Activated CD4-positive, alpha-beta memory T cell treated with anti-CD3 and anti-CD28 coated beads for 36 hours (primary cell): ENCODE data around the gene KLHL26. TPM values are rescaled to one million over a fixed set of nuclear protein-coding genes. Genes with fewer than 3 reads are reported as not detected.

Experiments
- CTCF ChIA-PET: fragments of 350-600 bp; sonication (Branson Sonifier 250); formaldehyde crosslinking; loops from one replicate; lab custom pipeline; 2021; ENCODE audit warnings: antibody characterized with exemption, inconsistent platforms; lab: Charles Lee
- POLR2A ChIA-PET: fragments of 350-600 bp; sonication (Branson Sonifier 250); formaldehyde crosslinking; loops from one replicate; lab custom pipeline; 2021; ENCODE audit warnings: antibody characterized with exemption; lab: Charles Lee
- DNase-seq: peaks from one replicate; pipeline ENCODE4 v3.0.0-alpha.2; 2020
- H3K27ac Mint-ChIP-seq: one replicate; pipeline ENCODE4 v1.8.0; 2021; ENCODE audit warnings: mixed read lengths
- H3K27me3 Mint-ChIP-seq: one replicate; pipeline ENCODE4 v1.8.0; 2021; ENCODE audit warnings: mixed read lengths
- H3K36me3 Mint-ChIP-seq: one replicate; pipeline ENCODE4 v1.8.0; 2021; ENCODE audit warnings: mixed read lengths
- H3K4me1 Mint-ChIP-seq: one replicate; pipeline ENCODE4 v1.8.0; 2021; ENCODE audit warnings: low read depth, mixed read lengths
- H3K4me3 Mint-ChIP-seq: one replicate; pipeline ENCODE4 v1.8.0; 2021; ENCODE audit warnings: mild to moderate bottlenecking, mixed read lengths
- H3K9me3 Mint-ChIP-seq: one replicate; pipeline ENCODE4 v1.8.0; 2021; ENCODE audit warnings: mixed read lengths
- intact Hi-C: fragments of 100-400 bp; cut with micrococcal nuclease; formaldehyde crosslinking; loops from one replicate; pipeline ENCODE4 v1.15.1; 2023
- total RNA-seq, 2 experiments: library from RNA; stranded (reverse); gene quantifications; one replicate each; pipeline ENCODE4 v1.2.3, GENCODE V29; 2021

KLHL26 gene
- total RNA-seq, 2 experiments from 2014 or later: 10.7 to 11.0 TPM

- Mint-ChIP-seq H3K4me3 (no peak overlapping the region), H3K36me3 (no peaks in the 10 kb centered on the region), H3K4me1 (no peaks in the 10 kb centered on the region), H3K27me3 (no peaks in the 10 kb centered on the region), H3K9me3 (no peaks in the 10 kb centered on the region), H3K27ac (no peak overlapping the region)
- CTCF ChIA-PET: no interaction called here
- intact Hi-C loops: no loop called here
- POLR2A ChIA-PET: no interaction called here
- no peak for DNase-seq
Observed at GRCh38 chr19:18710996-18711751, 74.3 kb downstream of the KLHL26 start.

DNA sequence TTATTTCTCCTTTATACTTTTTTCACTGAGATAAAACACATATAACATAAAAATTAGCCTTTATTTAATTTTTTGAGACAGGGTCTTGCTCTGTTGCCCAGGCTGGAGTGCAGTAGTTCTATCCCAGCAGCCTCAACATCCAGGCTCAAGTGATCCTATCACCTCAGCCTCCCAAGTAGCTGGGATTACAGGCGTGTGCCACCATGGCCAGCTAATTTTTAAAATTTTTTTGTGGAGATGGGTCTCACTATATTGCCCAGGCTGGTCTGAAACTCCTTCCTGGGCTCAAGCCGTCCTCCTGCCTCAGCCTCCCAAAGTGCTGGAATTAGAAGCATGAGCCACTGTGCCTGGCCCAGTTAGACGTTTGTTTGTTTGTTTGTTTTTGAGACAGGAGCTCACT lies 75.1 kb downstream of the KLHL26 start:
- no peak overlapping the region for H3K27ac Mint-ChIP-seq
- H3K9me3 Mint-ChIP-seq: no peaks in the 10 kb centered on the region
- H3K4me1 Mint-ChIP-seq: peaks cover 3% of the 10 kb centered on the region
- intact Hi-C loops: no loop called here
- DNase-seq: no peak
- no peaks in the 10 kb centered on the region for H3K36me3 Mint-ChIP-seq
- H3K4me3 Mint-ChIP-seq: no peak overlapping the region
- H3K27me3 Mint-ChIP-seq: no peaks in the 10 kb centered on the region
- ChIA-PET POLR2A (no interaction called here), CTCF (no interaction called here)

DNA sequence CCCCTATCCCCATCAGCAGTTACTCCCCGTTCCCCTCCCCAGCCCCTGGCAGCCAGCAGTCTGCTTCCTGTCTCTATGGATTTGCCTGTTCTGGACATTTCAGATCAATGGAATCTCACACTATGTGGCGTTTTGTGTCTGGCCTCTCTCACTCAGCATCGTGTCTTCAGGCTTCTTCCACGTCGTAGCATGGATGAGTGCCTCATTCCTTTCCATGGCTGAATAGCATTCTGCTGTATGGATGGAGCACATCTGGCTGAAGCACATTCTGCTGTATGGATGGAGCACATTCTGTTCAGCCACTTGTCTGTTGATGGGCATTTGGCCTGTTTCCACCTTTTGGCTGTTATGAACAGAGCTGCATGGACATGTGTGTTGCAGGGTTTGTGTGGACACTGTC lies 76.2 kb downstream of the KLHL26 start:
- Mint-ChIP-seq H3K9me3 (no peaks in the 10 kb centered on the region), H3K27ac (no peak overlapping the region), H3K4me3 (no peak overlapping the region), H3K4me1 (peaks cover 4% of the 10 kb centered on the region), H3K27me3 (no peaks in the 10 kb centered on the region), H3K36me3 (no peaks in the 10 kb centered on the region)
- POLR2A ChIA-PET: no interaction called here
- DNase-seq: no peak
- CTCF ChIA-PET: no interaction called here
- intact Hi-C loops: no loop called here

DNA sequence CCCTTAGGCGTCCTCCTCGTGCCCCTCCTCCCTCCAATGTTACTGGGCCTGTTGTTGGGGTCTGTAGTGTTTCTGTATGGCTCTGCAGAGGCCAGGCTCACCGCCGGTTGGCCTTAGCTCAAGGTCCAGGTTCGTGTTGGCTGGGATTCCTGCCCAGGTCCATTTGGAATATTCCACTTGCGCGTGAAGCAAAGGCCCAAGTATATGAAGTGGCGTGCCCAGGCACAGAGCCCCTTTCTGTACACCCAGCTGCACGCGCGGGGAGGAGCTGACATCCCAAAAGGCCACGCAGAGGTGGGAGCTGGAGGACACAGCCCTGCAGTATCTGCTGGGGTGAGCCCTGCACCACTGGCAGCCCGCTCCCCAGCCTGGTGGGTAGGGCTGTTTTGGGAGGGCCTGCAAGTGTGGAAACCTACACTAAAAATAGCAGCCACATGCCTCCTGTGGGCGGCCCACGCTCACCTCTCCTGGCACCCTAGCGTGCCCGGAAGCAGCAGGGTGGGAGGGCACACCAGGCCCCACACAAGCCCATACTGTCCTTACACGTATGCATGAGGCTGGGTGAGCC lies 76.8 kb downstream of the KLHL26 start:
- intact Hi-C loops: no loop called here
- Mint-ChIP-seq H3K9me3 (no peaks in the 10 kb centered on the region), H3K36me3 (no peaks in the 10 kb centered on the region), H3K4me1 (peaks cover 4% of the 10 kb centered on the region), H3K4me3 (no peak overlapping the region), H3K27me3 (no peaks in the 10 kb centered on the region), H3K27ac (no peak overlapping the region)
- ChIA-PET CTCF (interaction anchor here (0.7 kb wide), 1 partner anchor 120 kb away, joined by 4 read pairs; no protein-coding TSS in a partner anchor), POLR2A (no interaction called here)
- DNase-seq: no peak

DNA sequence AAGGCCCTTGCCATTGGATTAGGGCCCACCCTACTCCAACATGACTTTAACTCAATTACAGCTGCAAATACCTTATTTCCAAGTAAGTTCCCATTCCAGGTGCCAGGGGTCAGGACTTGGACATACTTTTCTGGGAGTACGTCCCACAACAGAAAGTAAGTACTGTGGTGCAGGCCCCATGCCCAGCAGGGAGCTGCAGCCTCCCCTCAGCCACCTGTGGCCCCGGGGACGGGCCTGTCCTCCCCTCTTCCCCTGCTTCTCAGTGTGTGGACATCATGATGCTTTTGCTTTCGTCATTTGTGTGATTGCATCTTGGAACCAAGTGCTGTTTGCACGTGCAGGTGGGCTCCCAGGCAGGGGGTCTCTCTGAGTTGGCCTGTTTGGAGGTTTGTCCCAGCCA lies 78.6 kb downstream of the KLHL26 start:
- no peak overlapping the region for H3K27ac Mint-ChIP-seq
- CTCF ChIA-PET: no interaction called here
- POLR2A ChIA-PET: no interaction called here

GRCh38 chr19:18716857-18717256 lies 80.0 kb downstream of the KLHL26 start:
- Mint-ChIP-seq H3K9me3 (no peaks in the 10 kb centered on the region), H3K27ac (no peak overlapping the region), H3K36me3 (no peaks in the 10 kb centered on the region), H3K4me1 (peaks cover 4% of the 10 kb centered on the region), H3K4me3 (no peak overlapping the region), H3K27me3 (no peaks in the 10 kb centered on the region)
- POLR2A ChIA-PET: no interaction called here
- CTCF ChIA-PET: no interaction called here
- intact Hi-C loops: no loop called here
- no peak for DNase-seq

More for the DNA sequence above, 78.6 kb downstream of the KLHL26 start:
- DNase-seq: no peak
- H3K27me3 Mint-ChIP-seq: no peaks in the 10 kb centered on the region
- H3K9me3 Mint-ChIP-seq: no peaks in the 10 kb centered on the region
- H3K36me3 Mint-ChIP-seq: no peaks in the 10 kb centered on the region
- H3K4me3 Mint-ChIP-seq: no peak overlapping the region
- H3K4me1 Mint-ChIP-seq: peaks cover 4% of the 10 kb centered on the region
- intact Hi-C loops: no loop called here

DNA sequence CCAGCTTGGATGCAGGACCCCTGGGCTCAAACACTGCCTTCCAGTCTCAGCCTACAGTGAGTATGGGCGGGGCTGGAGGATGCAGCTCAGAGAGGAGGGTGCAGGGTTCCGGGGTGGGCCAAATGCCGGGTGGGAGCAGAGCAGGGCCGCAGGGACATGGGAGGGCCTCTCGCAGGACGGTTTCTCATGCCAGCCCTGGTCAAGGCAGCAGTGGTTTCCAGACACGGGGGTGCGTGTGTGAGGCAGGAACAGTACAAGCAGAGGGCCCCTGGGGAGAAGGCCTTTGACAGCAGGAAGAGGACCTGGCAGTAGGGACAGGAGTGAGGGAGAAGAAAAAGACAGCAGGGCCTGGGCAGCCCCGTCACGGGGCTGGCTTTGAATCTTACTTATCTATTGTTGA lies 80.8 kb downstream of the KLHL26 start:
- intact Hi-C loops: no loop called here
- no peaks in the 10 kb centered on the region for H3K36me3 Mint-ChIP-seq
- H3K4me1 Mint-ChIP-seq: peaks cover 4% of the 10 kb centered on the region
- H3K27ac Mint-ChIP-seq: no peak overlapping the region
- no peaks in the 10 kb centered on the region for H3K9me3 Mint-ChIP-seq
- ChIA-PET POLR2A (no interaction called here), CTCF (no interaction called here)
- no peaks in the 10 kb centered on the region for H3K27me3 Mint-ChIP-seq
- H3K4me3 Mint-ChIP-seq: no peak overlapping the region
- DNase-seq: no peak

GRCh38 chr19:18718015-18718526 lies 81.2 kb downstream of the KLHL26 start:
- DNase-seq: no peak
- H3K4me3 Mint-ChIP-seq: no peak overlapping the region
- H3K27me3 Mint-ChIP-seq: no peaks in the 10 kb centered on the region
- POLR2A ChIA-PET: no interaction called here
- intact Hi-C loops: no loop called here
- no peak overlapping the region for H3K27ac Mint-ChIP-seq
- CTCF ChIA-PET: no interaction called here
- no peaks in the 10 kb centered on the region for H3K36me3 Mint-ChIP-seq
- H3K9me3 Mint-ChIP-seq: no peaks in the 10 kb centered on the region
- peaks cover 4% of the 10 kb centered on the region for H3K4me1 Mint-ChIP-seq

DNA sequence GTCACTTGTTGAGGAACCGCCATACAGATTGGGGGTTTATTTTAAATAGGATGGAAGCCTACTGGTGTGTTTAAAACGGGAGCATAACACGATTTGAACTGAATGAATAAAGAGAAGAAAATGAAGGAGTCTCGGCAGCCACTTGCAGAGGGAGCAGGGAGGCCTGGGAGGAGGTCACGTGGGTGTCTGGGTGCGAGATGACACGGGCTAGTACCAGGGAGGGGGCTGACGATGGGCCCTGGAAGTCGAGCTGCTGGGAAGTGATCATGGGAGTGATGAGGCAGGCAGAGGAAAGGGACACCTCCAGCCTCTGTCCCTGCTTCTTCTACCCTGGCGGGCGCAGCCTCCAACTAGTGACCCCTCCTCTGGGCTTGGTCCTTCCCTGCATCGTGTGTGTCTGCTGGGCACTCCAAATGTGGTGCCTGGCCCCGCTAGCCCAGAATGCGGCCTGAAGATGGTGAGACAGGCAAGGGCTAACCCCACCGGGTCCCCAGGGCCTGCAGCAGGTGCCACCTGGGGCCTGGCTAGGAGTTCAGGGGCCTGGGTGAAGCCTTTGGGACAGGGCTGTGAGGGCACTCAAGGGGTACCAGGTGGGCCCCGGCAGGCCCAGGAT lies 82.1 kb downstream of the KLHL26 start:
- H3K9me3 Mint-ChIP-seq: no peaks in the 10 kb centered on the region
- no peaks in the 10 kb centered on the region for H3K27me3 Mint-ChIP-seq
- H3K4me3 Mint-ChIP-seq: no peak overlapping the region
- CTCF ChIA-PET: no interaction called here
- no peak overlapping the region for H3K27ac Mint-ChIP-seq
- intact Hi-C loops: no loop called here
- no peaks in the 10 kb centered on the region for H3K36me3 Mint-ChIP-seq
- H3K4me1 Mint-ChIP-seq: peaks cover 7% of the 10 kb centered on the region
- DNase-seq: no peak
- POLR2A ChIA-PET: no interaction called here

GRCh38 chr19:18719541-18719940 lies 82.7 kb downstream of the KLHL26 start:
- no peaks in the 10 kb centered on the region for H3K36me3 Mint-ChIP-seq
- H3K9me3 Mint-ChIP-seq: no peaks in the 10 kb centered on the region
- no peak overlapping the region for H3K4me3 Mint-ChIP-seq
- no peak overlapping the region for H3K27ac Mint-ChIP-seq
- intact Hi-C loops: no loop called here
- DNase-seq: no peak
- CTCF ChIA-PET: no interaction called here
- H3K27me3 Mint-ChIP-seq: no peaks in the 10 kb centered on the region
- H3K4me1 Mint-ChIP-seq: peaks cover 10% of the 10 kb centered on the region
- POLR2A ChIA-PET: no interaction called here
